ENCODE results near the gene CENPE.

DNA sequence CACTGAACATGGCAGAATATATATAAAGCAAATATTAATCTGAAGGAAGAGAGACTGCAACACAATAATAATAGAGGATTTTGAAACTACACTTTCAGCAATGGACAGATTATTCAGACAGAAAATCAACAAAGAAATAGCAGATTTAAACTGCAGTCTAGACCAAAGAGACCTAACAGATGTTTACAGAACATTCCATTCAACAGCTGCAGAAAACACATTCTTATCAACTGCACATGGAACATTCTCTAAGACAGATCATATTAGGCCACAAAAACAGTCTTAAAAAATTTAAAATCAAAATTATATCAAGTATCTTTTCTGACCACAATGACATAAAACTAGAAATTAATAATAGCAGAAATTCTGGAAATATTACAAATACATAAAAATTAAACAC, 27.1 kb downstream of the CENPE start:
- TF ChIP-seq, protein P1, sequence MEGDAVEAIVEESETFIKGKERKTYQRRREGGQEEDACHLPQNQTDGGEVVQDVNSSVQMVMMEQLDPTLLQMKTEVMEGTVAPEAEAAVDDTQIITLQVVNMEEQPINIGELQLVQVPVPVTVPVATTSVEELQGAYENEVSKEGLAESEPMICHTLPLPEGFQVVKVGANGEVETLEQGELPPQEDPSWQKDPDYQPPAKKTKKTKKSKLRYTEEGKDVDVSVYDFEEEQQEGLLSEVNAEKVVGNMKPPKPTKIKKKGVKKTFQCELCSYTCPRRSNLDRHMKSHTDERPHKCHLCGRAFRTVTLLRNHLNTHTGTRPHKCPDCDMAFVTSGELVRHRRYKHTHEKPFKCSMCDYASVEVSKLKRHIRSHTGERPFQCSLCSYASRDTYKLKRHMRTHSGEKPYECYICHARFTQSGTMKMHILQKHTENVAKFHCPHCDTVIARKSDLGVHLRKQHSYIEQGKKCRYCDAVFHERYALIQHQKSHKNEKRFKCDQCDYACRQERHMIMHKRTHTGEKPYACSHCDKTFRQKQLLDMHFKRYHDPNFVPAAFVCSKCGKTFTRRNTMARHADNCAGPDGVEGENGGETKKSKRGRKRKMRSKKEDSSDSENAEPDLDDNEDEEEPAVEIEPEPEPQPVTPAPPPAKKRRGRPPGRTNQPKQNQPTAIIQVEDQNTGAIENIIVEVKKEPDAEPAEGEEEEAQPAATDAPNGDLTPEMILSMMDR (IDR thresholded peaks at IDR 0.05 in 8 of 11, conservative IDR thresholded peaks at IDR 0.05 in 3 of 11), result no peak
- TF ChIP-seq POLR2AphosphoS5 (IDR thresholded peaks at IDR 0.05), result no peak
